Stimulated activated naive B cell treated with anti-CD40 and anti-IgM and Interleukin-4, amounts not matched to agents 10 μg/mL and 1 μg/mL and 100 μg/mL, for 72 hours (primary cell): ENCODE results near the gene PITX3.
"Not testable (repeated sequence)": the region's sequence is repeated elsewhere in the genome, so short reads cannot be mapped to it uniquely, and the experiment has no call there.

Experiments
- ATAC-seq, 2 donors: fragments of 150-1000 bp; cut with Tn5 transposase; replicated peaks; 2 replicates each; pipeline ENCODE4 v1.10.0; 2021; ENCODE audit warnings: moderate library complexity in 1 of 2
- DNase-seq: peaks from one replicate; pipeline ENCODE4 v3.0.0; 2021
- H3K27ac Mint-ChIP-seq: one replicate; pipeline ENCODE4 v1.8.0; 2022; ENCODE audit warnings: mild to moderate bottlenecking, mixed read lengths
- H3K27me3 Mint-ChIP-seq, 2 donors: one replicate each; pipeline ENCODE4 v1.8.0; 2022; ENCODE audit warnings: mixed read lengths in 2 of 2
- H3K36me3 Mint-ChIP-seq, 2 donors: one replicate each; pipeline ENCODE4 v1.8.0; 2022; ENCODE audit warnings: mixed read lengths in 2 of 2, mild to moderate bottlenecking in 1 of 2
- H3K4me1 Mint-ChIP-seq, 2 donors: one replicate each; pipeline ENCODE4 v1.8.0; 2022; ENCODE audit warnings: mixed read lengths in 2 of 2, mild to moderate bottlenecking in 1 of 2
- H3K4me3 Mint-ChIP-seq, 2 donors: one replicate each; pipeline ENCODE4 v1.8.0; 2022; ENCODE audit warnings: mild to moderate bottlenecking in 2 of 2, mixed read lengths in 2 of 2, moderate library complexity in 1 of 2
- H3K9me3 Mint-ChIP-seq, 2 donors: one replicate each; pipeline ENCODE4 v1.8.0; 2022; ENCODE audit warnings: mixed read lengths in 2 of 2, mild to moderate bottlenecking in 1 of 2

The PITX3 gene

GRCh38 chr10:102230264-102230860 is 10.9 kb downstream of the PITX3 start:
- ATAC-seq (peak; percentile 50), DNase-seq (peak; percentile 21)
- Mint-ChIP-seq H3K27me3 (peaks cover 75 to 90% of the 10 kb centered on the region in 2 donors), H3K4me3 (peak overlapping the region; percentile 80 to 86), H3K36me3 (peaks cover 0 to 1% of the 10 kb centered on the region in 2 donors), H3K9me3 (no peaks in the 10 kb centered on the region), H3K27ac (peak overlapping the region; percentile 77), H3K4me1 (peaks cover 18 to 43% of the 10 kb centered on the region in 2 donors)

DNA sequence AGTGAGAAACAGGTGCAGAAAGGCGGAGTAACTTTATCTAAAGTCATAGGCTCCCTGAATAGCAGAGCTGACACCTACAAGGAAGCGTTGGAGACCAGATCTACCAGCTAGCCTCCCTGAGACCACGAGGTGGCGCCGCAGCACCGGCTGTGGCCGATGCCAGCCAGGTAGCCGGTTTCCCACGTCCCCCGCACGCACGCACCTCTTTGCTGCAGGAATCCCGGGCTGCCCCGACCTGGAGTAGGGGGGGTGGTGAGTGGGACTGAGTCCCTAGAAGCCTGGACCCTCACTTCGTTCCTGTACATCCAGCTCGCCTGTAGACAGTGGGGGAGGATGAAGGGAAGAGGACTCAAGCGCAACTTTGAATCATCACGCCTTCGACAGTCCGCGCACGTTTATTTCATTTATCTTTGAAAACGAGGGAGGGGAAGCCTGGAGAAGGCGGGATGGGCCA is 11.5 kb downstream of the PITX3 start:
- H3K36me3 Mint-ChIP-seq: peaks cover 0 to 1% of the 10 kb centered on the region in 2 donors
- H3K4me3 Mint-ChIP-seq: peak overlapping the region; percentile 80 to 86
- peaks cover 73 to 89% of the 10 kb centered on the region in 2 donors for H3K27me3 Mint-ChIP-seq
- peaks cover 18 to 43% of the 10 kb centered on the region in 2 donors for H3K4me1 Mint-ChIP-seq
- H3K27ac Mint-ChIP-seq: peak overlapping the region; percentile 77
- DNase-seq: peak; percentile 75
- ATAC-seq: peak; percentile 67 to 70
- no peaks in the 10 kb centered on the region for H3K9me3 Mint-ChIP-seq

DNA sequence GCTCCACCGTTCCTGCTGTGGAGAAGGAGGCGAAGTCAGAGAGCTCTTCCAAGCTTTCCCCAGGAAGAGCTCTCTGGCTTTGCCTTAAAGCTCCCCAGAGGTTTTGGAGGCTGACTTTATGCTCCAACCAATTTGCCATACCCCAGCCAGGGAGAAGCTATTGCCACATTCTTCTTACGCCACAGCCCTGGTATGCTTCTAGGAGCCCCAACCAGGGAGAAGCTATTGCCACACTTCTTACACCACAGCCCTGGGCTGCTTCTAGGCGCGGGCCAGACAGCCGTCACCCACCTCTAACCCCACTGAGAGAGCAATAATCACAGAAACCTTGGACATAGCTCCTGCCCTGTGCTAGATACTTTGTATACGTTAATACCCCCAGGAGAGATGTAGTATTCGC is 14.3 kb downstream of the PITX3 start:
- no peaks in the 10 kb centered on the region for H3K9me3 Mint-ChIP-seq
- H3K36me3 Mint-ChIP-seq: peaks cover 0 to 1% of the 10 kb centered on the region in 2 donors
- H3K4me3 Mint-ChIP-seq: peak overlapping the region in 1 of 2 donors; percentile 36
- peaks cover 64 to 78% of the 10 kb centered on the region in 2 donors for H3K27me3 Mint-ChIP-seq
- no peak for ATAC-seq
- peaks cover 18 to 43% of the 10 kb centered on the region in 2 donors for H3K4me1 Mint-ChIP-seq
- no peak overlapping the region for H3K27ac Mint-ChIP-seq
- no peak for DNase-seq

DNA sequence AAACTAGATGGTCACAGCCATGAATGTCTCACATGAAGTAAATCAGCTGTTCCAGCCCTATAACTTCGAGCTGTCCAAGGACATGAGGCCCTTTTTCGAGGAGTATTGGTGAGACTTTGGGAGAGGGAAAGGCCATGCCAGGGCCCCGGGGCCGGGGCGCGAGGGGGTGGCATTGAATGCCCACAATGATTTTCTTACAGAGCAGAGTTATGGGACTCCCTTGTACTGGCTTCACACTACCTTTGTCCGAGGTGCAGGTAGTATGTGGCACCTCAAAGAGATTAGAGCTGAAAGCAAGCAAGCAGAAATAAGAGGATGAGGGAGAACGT is 14.8 kb downstream of the PITX3 start:
- H3K9me3 Mint-ChIP-seq: no peaks in the 10 kb centered on the region
- peaks cover 0 to 1% of the 10 kb centered on the region in 2 donors for H3K36me3 Mint-ChIP-seq
- DNase-seq (no peak), ATAC-seq (no peak)
- no peak overlapping the region for H3K27ac Mint-ChIP-seq
- H3K27me3 Mint-ChIP-seq: peaks cover 60 to 75% of the 10 kb centered on the region in 2 donors
- H3K4me3 Mint-ChIP-seq: peak overlapping the region; percentile 78 to 80
- H3K4me1 Mint-ChIP-seq: peaks cover 18 to 37% of the 10 kb centered on the region in 2 donors

DNA sequence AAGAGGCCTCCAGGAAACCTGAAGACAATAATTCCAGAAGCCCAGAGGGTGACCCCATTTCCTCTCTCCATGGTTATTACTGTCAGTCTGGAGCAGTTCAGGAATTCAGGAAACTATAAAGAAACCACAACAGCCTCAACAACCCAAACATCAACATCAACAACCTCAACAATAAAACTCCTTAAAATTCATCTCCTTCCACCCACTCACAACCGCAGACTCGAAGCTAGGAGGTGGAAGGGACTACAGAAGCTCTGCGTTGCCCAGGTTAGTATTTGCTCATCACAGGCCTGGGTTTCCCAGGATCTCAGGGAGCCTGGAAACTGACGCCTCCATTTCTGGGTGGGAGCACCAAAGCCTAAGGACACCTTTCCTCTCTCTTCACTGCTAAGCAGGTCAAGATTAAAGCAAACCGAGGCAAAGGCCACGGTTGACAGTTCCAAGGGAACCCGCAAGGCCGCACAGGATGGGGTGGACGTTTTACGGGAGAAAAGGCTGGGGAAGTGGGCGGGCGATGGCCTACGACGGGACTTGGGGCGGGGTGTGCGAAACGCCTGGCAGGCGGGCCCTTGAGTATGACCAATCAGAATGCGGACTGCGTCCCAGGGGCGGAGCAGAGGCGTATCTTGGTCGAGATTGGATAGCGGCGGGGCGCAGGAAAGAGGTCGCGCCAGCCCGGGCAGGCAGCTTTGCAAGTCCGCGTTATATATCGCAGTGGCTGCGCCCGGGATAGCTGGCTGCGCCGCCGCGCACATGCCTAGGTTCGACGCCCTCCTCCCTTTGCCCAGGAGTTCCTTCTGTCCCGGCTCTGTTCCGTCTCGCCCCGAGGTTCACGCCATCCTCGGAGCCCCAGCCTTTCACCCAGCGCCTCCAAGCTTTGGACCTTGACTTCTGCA is 15.4 kb downstream of the PITX3 start, which contains the start of gene ELOVL3:
Gene ELOVL3 (plus strand): TSS at position 654 of the 896 bp plus-strand sequence. CDS start 250 bp downstream, outside the sequence.
- peak; percentile 72 for DNase-seq
- Mint-ChIP-seq H3K27ac (peak within 1 kb of the TSS; percentile 26), H3K27me3 (peaks cover 62 to 75% of the 10 kb centered on the region in 2 donors), H3K9me3 (no peaks in the 10 kb centered on the region), H3K4me1 (peaks cover 15 to 31% of the 10 kb centered on the region in 2 donors), H3K4me3 (peak within 1 kb of the TSS; percentile 78 to 80), H3K36me3 (peaks cover 0 to 1% of the 10 kb centered on the region in 2 donors)
- ATAC-seq: peak; percentile 90 to 91

GRCh38 chr10:102222797-102223196 is 18.5 kb downstream of the PITX3 start:
- Mint-ChIP-seq H3K4me3 (no peak overlapping the region), H3K27me3 (peaks cover 38 to 45% of the 10 kb centered on the region in 2 donors), H3K27ac (no peak overlapping the region), H3K36me3 (no peaks in the 10 kb centered on the region), H3K4me1 (peaks cover 9 to 12% of the 10 kb centered on the region in 2 donors), H3K9me3 (no peaks in the 10 kb centered on the region)
- ATAC-seq (no peak), DNase-seq (no peak)

DNA sequence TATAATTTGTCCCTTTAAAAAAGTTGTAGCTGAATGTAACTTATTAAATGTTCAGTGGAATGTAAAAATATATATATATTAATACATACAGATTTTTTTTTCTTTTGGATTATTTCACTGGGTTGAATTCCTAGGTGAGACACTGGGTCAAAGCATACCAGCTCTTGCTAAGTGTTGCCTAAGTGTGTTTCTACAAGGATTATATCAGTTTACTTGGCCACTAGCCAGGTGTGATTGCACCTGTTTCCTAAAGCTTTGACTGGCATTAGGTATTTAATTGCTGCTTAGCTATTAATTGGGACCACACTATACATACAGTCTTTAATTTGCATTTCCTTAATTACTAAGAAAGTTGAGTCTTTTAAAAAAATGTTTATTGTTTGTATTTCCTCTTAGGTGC is 20.7 kb downstream of the PITX3 start:
- H3K27me3 Mint-ChIP-seq: peaks cover 16 to 24% of the 10 kb centered on the region in 2 donors
- H3K4me1 Mint-ChIP-seq: peaks cover 0 to 2% of the 10 kb centered on the region in 2 donors
- H3K27ac Mint-ChIP-seq: no peak overlapping the region
- no peak for ATAC-seq
- H3K9me3 Mint-ChIP-seq: no peaks in the 10 kb centered on the region
- H3K4me3 Mint-ChIP-seq: no peak overlapping the region
- no peak for DNase-seq
- H3K36me3 Mint-ChIP-seq: no peaks in the 10 kb centered on the region

GRCh38 chr10:102219370-102219769 is 21.9 kb downstream of the PITX3 start:
- peaks cover 15 to 22% of the 10 kb centered on the region in 2 donors for H3K27me3 Mint-ChIP-seq
- ATAC-seq: no peak
- H3K36me3 Mint-ChIP-seq: no peaks in the 10 kb centered on the region
- no peak for DNase-seq
- H3K4me3 Mint-ChIP-seq: no peak overlapping the region
- H3K27ac Mint-ChIP-seq: no peak overlapping the region
- no peaks in the 10 kb centered on the region for H3K4me1 Mint-ChIP-seq
- H3K9me3 Mint-ChIP-seq: peaks cover 0 to under 1% of the 10 kb centered on the region in 2 donors

- H3K4me3 Mint-ChIP-seq, H3K9me3 Mint-ChIP-seq, ATAC-seq, H3K4me1 Mint-ChIP-seq, H3K27me3 Mint-ChIP-seq, H3K36me3 Mint-ChIP-seq, H3K27ac Mint-ChIP-seq, DNase-seq: not testable (repeated sequence)
These were observed 27.7 kb downstream of the PITX3 start for GRCh38 chr10:102213599-102213998.

- ATAC-seq: no peak
- Mint-ChIP-seq H3K4me3 (no peak overlapping the region), H3K27ac (no peak overlapping the region), H3K27me3 (peaks cover 0 to 5% of the 10 kb centered on the region in 2 donors), H3K36me3 (no peaks in the 10 kb centered on the region), H3K4me1 (peaks cover 0 to 5% of the 10 kb centered on the region in 2 donors), H3K9me3 (peaks cover 4% of the 10 kb centered on the region in 2 donors)
- DNase-seq: no peak
These were observed 29.6 kb downstream of the PITX3 start for GRCh38 chr10:102211615-102212299.

DNA sequence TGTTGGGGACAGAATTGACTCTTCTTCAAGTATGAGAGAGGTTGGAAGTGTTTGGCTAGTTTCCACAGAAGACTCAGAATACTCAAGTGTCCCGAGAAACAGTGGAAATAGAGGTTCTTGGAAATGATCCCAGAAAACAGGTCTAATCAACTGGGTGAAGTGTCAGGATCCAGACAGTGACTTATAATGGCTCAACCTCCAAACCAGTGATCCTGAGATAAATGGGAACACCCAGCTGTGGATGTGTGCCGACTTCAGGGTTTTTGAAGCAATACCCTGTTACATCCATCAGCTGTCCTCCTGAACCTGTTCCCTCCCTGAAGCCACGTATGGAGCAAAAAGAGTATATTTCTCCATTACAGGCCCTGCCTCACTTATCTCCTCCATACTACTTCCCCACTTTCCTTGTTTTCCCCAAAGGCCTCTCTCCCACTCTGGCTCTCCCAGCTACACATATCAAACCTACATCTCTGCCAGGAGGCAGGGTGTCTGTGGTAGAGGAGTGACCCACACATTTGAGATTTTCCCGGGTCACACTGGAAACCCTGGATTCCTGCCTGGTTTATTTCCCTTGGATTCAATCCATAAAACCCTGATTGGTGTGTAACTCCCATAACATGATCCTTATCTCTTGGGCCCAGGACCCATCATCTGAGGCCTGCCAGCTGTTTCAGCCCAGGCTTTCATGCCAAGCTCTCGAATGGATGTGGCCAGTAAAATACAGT is 32.8 kb downstream of the PITX3 start:
- Mint-ChIP-seq H3K27me3 (peaks cover 0 to 5% of the 10 kb centered on the region in 2 donors), H3K36me3 (peaks cover 0 to 3% of the 10 kb centered on the region in 2 donors), H3K4me3 (no peak overlapping the region), H3K4me1 (peaks cover 0 to 2% of the 10 kb centered on the region in 2 donors), H3K27ac (no peak overlapping the region), H3K9me3 (peaks cover 7 to 14% of the 10 kb centered on the region in 2 donors)
- no peak for ATAC-seq
- DNase-seq: no peak

- peaks cover 0 to 3% of the 10 kb centered on the region in 2 donors for H3K36me3 Mint-ChIP-seq
- H3K4me3 Mint-ChIP-seq: no peak overlapping the region
- H3K27me3 Mint-ChIP-seq: peaks cover 16 to 17% of the 10 kb centered on the region in 2 donors
- ATAC-seq (no peak), DNase-seq (no peak)
- H3K9me3 Mint-ChIP-seq: peaks cover 9 to 16% of the 10 kb centered on the region in 2 donors
- H3K27ac Mint-ChIP-seq: no peak overlapping the region
- peaks cover 7 to 8% of the 10 kb centered on the region in 2 donors for H3K4me1 Mint-ChIP-seq
These were observed 38.9 kb downstream of the PITX3 start for GRCh38 chr10:102202386-102202785.

- Mint-ChIP-seq H3K4me3 (no peak overlapping the region), H3K9me3 (peaks cover 9 to 16% of the 10 kb centered on the region in 2 donors), H3K27me3 (peaks cover 22 to 23% of the 10 kb centered on the region in 2 donors), H3K4me1 (peaks cover 7 to 11% of the 10 kb centered on the region in 2 donors), H3K27ac (no peak overlapping the region), H3K36me3 (peaks cover 0 to 3% of the 10 kb centered on the region in 2 donors)
- peak; percentile 95 for ATAC-seq
- peak; percentile 32 for DNase-seq
These were observed 40.3 kb downstream of the PITX3 start for GRCh38 chr10:102200751-102201640.
